Type B pancreatic cell (in vitro differentiated cells): Measurements from ENCODE around the gene TSHZ1. TPM values are rescaled to one million over a fixed set of nuclear protein-coding genes. Genes with fewer than 3 reads are reported as not detected.

Experiments used
- DNase-seq: peaks from one replicate; pipeline ENCODE4 v3.0.0; 2021; ENCODE audit warnings: mixed read lengths; ENCODE audit not compliant: unreplicated experiment; ENCODE audit errors: extremely low spot score
- H3K27ac Mint-ChIP-seq: 2 replicates; pipeline ENCODE4 v1.8.0; 2021; ENCODE audit warnings: mild to moderate bottlenecking, mixed read lengths
- H3K27me3 Mint-ChIP-seq: 2 replicates; pipeline ENCODE4 v1.8.0; 2021; ENCODE audit warnings: mixed read lengths
- H3K36me3 Mint-ChIP-seq: 2 replicates; pipeline ENCODE4 v1.8.0; 2021; ENCODE audit warnings: mixed read lengths
- H3K4me1 Mint-ChIP-seq: one replicate; pipeline ENCODE4 v1.8.0; 2021; ENCODE audit warnings: mixed read lengths; ENCODE audit not compliant: unreplicated experiment
- H3K4me3 Mint-ChIP-seq: 2 replicates; pipeline ENCODE4 v1.8.0; 2021; ENCODE audit warnings: mild to moderate bottlenecking, mixed read lengths
- H3K9me3 Mint-ChIP-seq: 2 replicates; pipeline ENCODE4 v1.8.0; 2021; ENCODE audit warnings: mixed read lengths
- total RNA-seq: library from RNA; stranded (reverse); gene quantifications from 2 replicates; pipeline ENCODE4 v1.2.1, GENCODE V29; 2021; ENCODE audit warnings: low replicate concordance
- TF ChIP-seq, protein P1 (sequence below): fragments of 200-600 bp; sonication (generic); conservative IDR thresholded peaks from 2 replicates; pipeline ENCODE4 v1.5.0; 2021; ENCODE audit warnings: antibody characterized with exemption, mild to moderate bottlenecking

The TSHZ1 gene
- total RNA-seq, 1 donor from 2014 or later = 79.9 TPM

- Mint-ChIP-seq H3K36me3 (no peaks in the 10 kb centered on the region), H3K9me3 (no peaks in the 10 kb centered on the region), H3K4me3 (peak overlapping the region; percentile 75), H3K27me3 (peaks cover 14% of the 10 kb centered on the region), H3K4me1 (peaks cover 93% of the 10 kb centered on the region), H3K27ac (peak overlapping the region; percentile 63)
- DNase-seq = no peak
- TF ChIP-seq, protein P1, sequence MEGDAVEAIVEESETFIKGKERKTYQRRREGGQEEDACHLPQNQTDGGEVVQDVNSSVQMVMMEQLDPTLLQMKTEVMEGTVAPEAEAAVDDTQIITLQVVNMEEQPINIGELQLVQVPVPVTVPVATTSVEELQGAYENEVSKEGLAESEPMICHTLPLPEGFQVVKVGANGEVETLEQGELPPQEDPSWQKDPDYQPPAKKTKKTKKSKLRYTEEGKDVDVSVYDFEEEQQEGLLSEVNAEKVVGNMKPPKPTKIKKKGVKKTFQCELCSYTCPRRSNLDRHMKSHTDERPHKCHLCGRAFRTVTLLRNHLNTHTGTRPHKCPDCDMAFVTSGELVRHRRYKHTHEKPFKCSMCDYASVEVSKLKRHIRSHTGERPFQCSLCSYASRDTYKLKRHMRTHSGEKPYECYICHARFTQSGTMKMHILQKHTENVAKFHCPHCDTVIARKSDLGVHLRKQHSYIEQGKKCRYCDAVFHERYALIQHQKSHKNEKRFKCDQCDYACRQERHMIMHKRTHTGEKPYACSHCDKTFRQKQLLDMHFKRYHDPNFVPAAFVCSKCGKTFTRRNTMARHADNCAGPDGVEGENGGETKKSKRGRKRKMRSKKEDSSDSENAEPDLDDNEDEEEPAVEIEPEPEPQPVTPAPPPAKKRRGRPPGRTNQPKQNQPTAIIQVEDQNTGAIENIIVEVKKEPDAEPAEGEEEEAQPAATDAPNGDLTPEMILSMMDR = no peak
These were observed 11.3 kb downstream of the TSHZ1 start for GRCh38 chr18:75221897-75222296.

DNA sequence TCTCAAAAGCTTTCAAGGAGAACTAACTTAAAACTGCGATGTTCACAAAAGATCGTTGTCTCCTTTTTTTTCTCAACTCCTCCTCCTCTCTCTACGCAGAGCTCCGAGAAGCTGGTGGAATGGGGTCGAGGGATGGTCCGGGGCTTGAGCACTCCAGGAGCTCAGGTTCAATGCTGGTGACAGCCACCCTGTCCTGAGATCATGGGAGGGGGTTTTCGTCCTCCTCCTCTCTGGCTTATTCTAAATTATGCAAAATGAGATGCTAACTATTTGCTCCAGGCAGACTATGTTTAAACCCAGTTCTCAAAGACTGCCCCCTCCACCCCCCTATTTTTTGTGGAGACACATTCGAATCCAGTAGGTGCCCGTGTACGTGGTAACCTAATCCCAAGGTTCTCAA lies 11.8 kb downstream of the TSHZ1 start:
- Mint-ChIP-seq H3K27ac (peak overlapping the region; percentile 74), H3K27me3 (peaks cover 14% of the 10 kb centered on the region), H3K36me3 (no peaks in the 10 kb centered on the region), H3K4me1 (peaks cover 93% of the 10 kb centered on the region), H3K9me3 (no peaks in the 10 kb centered on the region), H3K4me3 (peak overlapping the region; percentile 75)
- DNase-seq = no peak
- TF ChIP-seq, protein P1 = no peak

DNA sequence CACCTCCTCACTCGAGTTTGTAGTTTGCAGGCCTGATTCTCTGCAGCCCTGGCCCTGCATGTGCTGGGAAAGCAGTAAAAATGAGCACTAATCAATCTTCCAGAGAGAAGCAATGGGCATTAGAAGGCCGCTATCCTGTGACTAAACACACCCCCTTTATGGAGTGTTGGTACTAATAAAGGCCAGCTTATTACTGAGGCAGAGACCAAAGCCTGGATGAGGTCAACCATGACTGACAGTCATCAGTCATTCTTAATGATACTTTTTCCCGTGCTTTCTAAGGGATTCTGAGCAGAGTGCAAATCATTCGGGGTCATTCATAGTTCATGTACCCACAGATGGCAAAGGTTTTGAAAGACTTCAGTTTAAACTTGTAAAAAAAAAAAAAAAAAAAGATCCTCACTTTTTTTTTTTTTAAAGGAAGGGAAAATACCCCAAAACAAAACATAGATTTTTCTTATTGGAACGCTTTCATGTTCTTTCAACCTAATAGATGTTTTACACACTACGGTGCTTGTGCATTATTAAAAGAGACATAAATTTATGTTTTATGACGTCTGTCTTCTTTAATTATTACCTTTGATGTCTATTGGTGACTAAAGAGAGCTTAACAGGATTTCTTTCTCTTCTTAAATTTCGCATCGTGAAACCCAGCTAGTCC lies 13.2 kb downstream of the TSHZ1 start:
- peaks cover 93% of the 10 kb centered on the region for H3K4me1 Mint-ChIP-seq
- peak overlapping the region; percentile 66 for H3K4me3 Mint-ChIP-seq
- TF ChIP-seq, protein P1 = no peak
- peaks cover 10% of the 10 kb centered on the region for H3K27me3 Mint-ChIP-seq
- no peak for DNase-seq
- no peaks in the 10 kb centered on the region for H3K9me3 Mint-ChIP-seq
- H3K27ac Mint-ChIP-seq = peak overlapping the region; percentile 73
- H3K36me3 Mint-ChIP-seq = no peaks in the 10 kb centered on the region

GRCh38 chr18:75226286-75226955 lies 15.8 kb downstream of the TSHZ1 start:
- peaks cover 85% of the 10 kb centered on the region for H3K4me1 Mint-ChIP-seq
- TF ChIP-seq, protein P1 = no peak
- H3K9me3 Mint-ChIP-seq = peaks cover 6% of the 10 kb centered on the region
- H3K36me3 Mint-ChIP-seq = peaks cover 12% of the 10 kb centered on the region
- H3K27me3 Mint-ChIP-seq = peaks cover 4% of the 10 kb centered on the region
- peak overlapping the region; percentile 83 for H3K27ac Mint-ChIP-seq
- no peak for DNase-seq
- peak overlapping the region; percentile 85 for H3K4me3 Mint-ChIP-seq

GRCh38 chr18:75226956-75227316 lies 16.3 kb downstream of the TSHZ1 start:
- DNase-seq = no peak
- Mint-ChIP-seq H3K36me3 (peaks cover 12% of the 10 kb centered on the region), H3K27me3 (peaks cover 4% of the 10 kb centered on the region), H3K4me1 (peaks cover 80% of the 10 kb centered on the region), H3K4me3 (peak overlapping the region; percentile 85), H3K27ac (peak overlapping the region; percentile 83), H3K9me3 (peaks cover 6% of the 10 kb centered on the region)
- TF ChIP-seq, protein P1 = no peak
